ENCODE measurements around the gene SLC66A1.
A peak's percentile ranks its signal among the peaks of the same experiment; 100 is the strongest.
"Not testable (repeated sequence)": the region's sequence is repeated elsewhere in the genome, so short reads cannot be mapped to it uniquely, and the experiment has no call there.

Gene SLC66A1

GRCh38 chr1:19311931-19312781 lies at the start of gene SLC66A1, which contains the start of gene AKR7A2:
SLC66A1 (plus strand) TSS chr1:19312326; CDS start chr1:19317678, 5,352 bp downstream.
AKR7A2 (minus strand) TSS chr1:19312144; CDS start chr1:19312124, 20 bp downstream.
- Histone ChIP-seq H3K27ac (ENCODE audit: low read length) (peak within 1 kb of the TSS; percentile 92), H4K20me1 (ENCODE audit: insufficient read depth, low read length) (peaks cover 10% of the 10 kb centered on the region; the same call in 1 of the 2 replicates), H3K9me3 (ENCODE audit: insufficient read depth, low read length, severe bottlenecking) (no peaks in the 10 kb centered on the region), H3K27me3 (ENCODE audit: insufficient read depth, low read length, poor library complexity) (no peaks in the 10 kb centered on the region), H3K9ac (ENCODE audit: low read depth, low read length) (peak within 1 kb of the TSS; percentile 99), H3K36me3 (ENCODE audit: insufficient read depth, low read length) (peaks cover 20% of the 10 kb centered on the region), H3K4me1 (ENCODE audit: insufficient read depth, low read length) (peaks cover 26% of the 10 kb centered on the region), H2AFZ (ENCODE audit: low read depth, low read length) (peak within 1 kb of the TSS; percentile 99), H3K4me3 (ENCODE audit: low read depth in 1 of 2, low read length in 2 of 2) (peak within 1 kb of the TSS; percentile 43 to 79), H3K79me2 (ENCODE audit: insufficient read depth, low read length) (peaks cover 16% of the 10 kb centered on the region), H3K4me2 (ENCODE audit: insufficient read depth, low read length) (peak within 1 kb of the TSS; percentile 92)
- TF ChIP-seq EZH2 (IDR thresholded peaks at IDR 0.05; ENCODE audit: borderline replicate concordance, low read depth, low read length, severe bottlenecking): no peak
- TF ChIP-seq CTCF (IDR thresholded peaks at IDR 0.05; ENCODE audit: borderline replicate concordance, extremely low read depth, low read length, poor library complexity, severe bottlenecking): no peak
- ATAC-seq (ENCODE audit: insufficient read depth, low read depth): peak; percentile 92
- peak; percentile 89 for DNase-seq

GRCh38 chr1:19262744-19263143 lies 49.4 kb upstream of the SLC66A1 start:
- Histone ChIP-seq H2AFZ (ENCODE audit: low read depth, low read length) (no peak overlapping the region), H3K79me2 (ENCODE audit: insufficient read depth, low read length) (no peaks in the 10 kb centered on the region), H3K4me1 (ENCODE audit: insufficient read depth, low read length) (no peaks in the 10 kb centered on the region), H3K4me2 (ENCODE audit: insufficient read depth, low read length) (no peak overlapping the region), H3K4me3 (ENCODE audit: low read depth in 1 of 2, low read length in 2 of 2) (no peak overlapping the region), H3K27me3 (ENCODE audit: insufficient read depth, low read length, poor library complexity) (no peaks in the 10 kb centered on the region), H3K36me3 (ENCODE audit: insufficient read depth, low read length) (peaks cover 30% of the 10 kb centered on the region), H4K20me1 (ENCODE audit: insufficient read depth, low read length) (peaks cover 20% of the 10 kb centered on the region; the same call in 1 of the 2 replicates), H3K9ac (ENCODE audit: low read depth, low read length) (no peak overlapping the region), H3K27ac (ENCODE audit: low read length) (no peak overlapping the region), H3K9me3 (ENCODE audit: insufficient read depth, low read length, severe bottlenecking) (no peaks in the 10 kb centered on the region)
- DNase-seq: no peak
- ATAC-seq (ENCODE audit: insufficient read depth, low read depth): no peak
- TF ChIP-seq CTCF (IDR thresholded peaks at IDR 0.05; ENCODE audit: borderline replicate concordance, extremely low read depth, low read length, poor library complexity, severe bottlenecking): no peak
- TF ChIP-seq EZH2 (IDR thresholded peaks at IDR 0.05; ENCODE audit: borderline replicate concordance, low read depth, low read length, severe bottlenecking): no peak

- no peaks in the 10 kb centered on the region for H3K79me2 ChIP-seq (ENCODE audit: insufficient read depth, low read length)
- H4K20me1 ChIP-seq (ENCODE audit: insufficient read depth, low read length): no peaks in the 10 kb centered on the region
- DNase-seq (no peak), ATAC-seq (ENCODE audit: insufficient read depth, low read depth) (no peak)
- H3K9me3 ChIP-seq (ENCODE audit: insufficient read depth, low read length, severe bottlenecking): no peaks in the 10 kb centered on the region
- H3K27ac ChIP-seq (ENCODE audit: low read length): no peak overlapping the region
- H3K9ac ChIP-seq (ENCODE audit: low read depth, low read length): no peak overlapping the region
- H3K27me3 ChIP-seq (ENCODE audit: insufficient read depth, low read length, poor library complexity): no peaks in the 10 kb centered on the region
- TF ChIP-seq CTCF (IDR thresholded peaks at IDR 0.05; ENCODE audit: borderline replicate concordance, extremely low read depth, low read length, poor library complexity, severe bottlenecking): no peak
- no peak for TF ChIP-seq EZH2 (IDR thresholded peaks at IDR 0.05; ENCODE audit: borderline replicate concordance, low read depth, low read length, severe bottlenecking)
- no peaks in the 10 kb centered on the region for H3K4me1 ChIP-seq (ENCODE audit: insufficient read depth, low read length)
- H2AFZ ChIP-seq (ENCODE audit: low read depth, low read length): no peak overlapping the region
- H3K4me2 ChIP-seq (ENCODE audit: insufficient read depth, low read length): no peak overlapping the region
- no peak overlapping the region for H3K4me3 ChIP-seq (ENCODE audit: low read depth in 1 of 2, low read length in 2 of 2)
- no peaks in the 10 kb centered on the region for H3K36me3 ChIP-seq (ENCODE audit: insufficient read depth, low read length)
Observed at GRCh38 chr1:19268445-19268844, 43.7 kb upstream of the SLC66A1 start.

- H3K27me3 ChIP-seq (ENCODE audit: insufficient read depth, low read length, poor library complexity); H3K4me2 ChIP-seq (ENCODE audit: insufficient read depth, low read length); H3K79me2 ChIP-seq (ENCODE audit: insufficient read depth, low read length); DNase-seq; ATAC-seq (ENCODE audit: insufficient read depth, low read depth); H3K4me3 ChIP-seq (ENCODE audit: low read depth in 1 of 2, low read length in 2 of 2); H3K4me1 ChIP-seq (ENCODE audit: insufficient read depth, low read length); H4K20me1 ChIP-seq (ENCODE audit: insufficient read depth, low read length); H3K9me3 ChIP-seq (ENCODE audit: insufficient read depth, low read length, severe bottlenecking); H3K9ac ChIP-seq (ENCODE audit: low read depth, low read length); H2AFZ ChIP-seq (ENCODE audit: low read depth, low read length); H3K36me3 ChIP-seq (ENCODE audit: insufficient read depth, low read length); H3K27ac ChIP-seq (ENCODE audit: low read length): not testable (repeated sequence)
Observed at GRCh38 chr1:19269427-19270342, 42.4 kb upstream of the SLC66A1 start.

GRCh38 chr1:19270343-19270730 lies 41.8 kb upstream of the SLC66A1 start:
- not testable (repeated sequence) for H3K4me1 ChIP-seq (ENCODE audit: insufficient read depth, low read length); H2AFZ ChIP-seq (ENCODE audit: low read depth, low read length); H3K9me3 ChIP-seq (ENCODE audit: insufficient read depth, low read length, severe bottlenecking); H3K4me3 ChIP-seq (ENCODE audit: low read depth in 1 of 2, low read length in 2 of 2); H3K27me3 ChIP-seq (ENCODE audit: insufficient read depth, low read length, poor library complexity); DNase-seq; H4K20me1 ChIP-seq (ENCODE audit: insufficient read depth, low read length); H3K27ac ChIP-seq (ENCODE audit: low read length); H3K79me2 ChIP-seq (ENCODE audit: insufficient read depth, low read length); H3K4me2 ChIP-seq (ENCODE audit: insufficient read depth, low read length); ATAC-seq (ENCODE audit: insufficient read depth, low read depth); H3K36me3 ChIP-seq (ENCODE audit: insufficient read depth, low read length); H3K9ac ChIP-seq (ENCODE audit: low read depth, low read length)

Measured in DND-41 (cell line).